Nephron progenitor cell (in vitro differentiated cells): Measurements from ENCODE around the gene HES4.

Source experiments
- DNase-seq: peaks from one replicate; pipeline ENCODE4 v3.0.0; 2021
- H3K27ac Mint-ChIP-seq: 2 replicates; pipeline ENCODE4 v1.8.0; 2021; ENCODE audit warnings: mild to moderate bottlenecking, moderate library complexity, mixed read lengths
- H3K27me3 Mint-ChIP-seq: 2 replicates; pipeline ENCODE4 v1.8.0; 2021; ENCODE audit warnings: mild to moderate bottlenecking, low read depth, mixed read lengths; ENCODE audit not compliant: poor library complexity
- H3K36me3 Mint-ChIP-seq: 2 replicates; pipeline ENCODE4 v1.8.0; 2021; ENCODE audit warnings: low read depth, mixed read lengths
- H3K4me1 Mint-ChIP-seq: 2 replicates; pipeline ENCODE4 v1.8.0; 2021; ENCODE audit warnings: mixed read lengths
- H3K4me3 Mint-ChIP-seq: 2 replicates; pipeline ENCODE4 v1.8.0; 2021; ENCODE audit warnings: mild to moderate bottlenecking, moderate library complexity, mixed read lengths
- H3K9me3 Mint-ChIP-seq: 2 replicates; pipeline ENCODE4 v1.8.0; 2021; ENCODE audit warnings: mild to moderate bottlenecking, moderate library complexity, mixed read lengths
- CTCF ChIP-seq: fragments of 200-600 bp; sonication (generic); IDR thresholded peaks from 2 replicates; pipeline ENCODE4 v1.5.0; 2021; ENCODE audit warnings: antibody characterized with exemption

The HES4 gene

GRCh38 chr1:1024771-1025699 is 25.1 kb upstream of the HES4 start:
- no peaks in the 10 kb centered on the region for H3K9me3 Mint-ChIP-seq
- H3K4me3 Mint-ChIP-seq: no peak overlapping the region
- no peak for TF ChIP-seq CTCF
- H3K36me3 Mint-ChIP-seq: no peaks in the 10 kb centered on the region
- DNase-seq: peak; percentile 48
- no peak overlapping the region for H3K27ac Mint-ChIP-seq
- no peaks in the 10 kb centered on the region for H3K27me3 Mint-ChIP-seq
- peaks cover 29% of the 10 kb centered on the region for H3K4me1 Mint-ChIP-seq

- H3K27ac Mint-ChIP-seq: no peak overlapping the region
- H3K4me1 Mint-ChIP-seq: peaks cover 29% of the 10 kb centered on the region
- H3K9me3 Mint-ChIP-seq: no peaks in the 10 kb centered on the region
- no peaks in the 10 kb centered on the region for H3K27me3 Mint-ChIP-seq
- TF ChIP-seq CTCF: no peak
- no peak overlapping the region for H3K4me3 Mint-ChIP-seq
- H3K36me3 Mint-ChIP-seq: no peaks in the 10 kb centered on the region
- DNase-seq: no peak
These were observed 24.4 kb upstream of the HES4 start for GRCh38 chr1:1024149-1024770.

- H3K9me3 Mint-ChIP-seq: no peaks in the 10 kb centered on the region
- H3K27ac Mint-ChIP-seq: no peak overlapping the region
- DNase-seq: no peak
- H3K36me3 Mint-ChIP-seq: no peaks in the 10 kb centered on the region
- H3K4me3 Mint-ChIP-seq: no peak overlapping the region
- H3K27me3 Mint-ChIP-seq: no peaks in the 10 kb centered on the region
- no peak for TF ChIP-seq CTCF
- H3K4me1 Mint-ChIP-seq: peaks cover 29% of the 10 kb centered on the region
These were observed 23.8 kb upstream of the HES4 start for GRCh38 chr1:1023700-1024099.

- H3K36me3 Mint-ChIP-seq: no peaks in the 10 kb centered on the region
- peaks cover 28% of the 10 kb centered on the region for H3K4me1 Mint-ChIP-seq
- H3K27ac Mint-ChIP-seq: no peak overlapping the region
- H3K9me3 Mint-ChIP-seq: no peaks in the 10 kb centered on the region
- no peak for DNase-seq
- peak overlapping the region; percentile 57 for H3K4me3 Mint-ChIP-seq
- TF ChIP-seq CTCF: no peak
- H3K27me3 Mint-ChIP-seq: no peaks in the 10 kb centered on the region
These were observed 22.6 kb upstream of the HES4 start for GRCh38 chr1:1022302-1023009.

- Mint-ChIP-seq H3K27ac (no peak overlapping the region), H3K9me3 (peaks cover 4% of the 10 kb centered on the region), H3K27me3 (no peaks in the 10 kb centered on the region), H3K36me3 (peaks cover 3% of the 10 kb centered on the region), H3K4me3 (peak overlapping the region; percentile 25), H3K4me1 (peaks cover 30% of the 10 kb centered on the region)
- DNase-seq: no peak
- no peak for TF ChIP-seq CTCF
These were observed 22.0 kb upstream of the HES4 start for GRCh38 chr1:1021920-1022259.
